ENCODE measurements around the gene NAGK. TPM values are rescaled to one million over a fixed set of nuclear protein-coding genes. Genes with fewer than 3 reads are reported as not detected.
"Not testable (repeated sequence)": the region's sequence is repeated elsewhere in the genome, so short reads cannot be mapped to it uniquely, and the experiment has no call there.

NAGK gene
- total and polyA plus RNA-seq, 11 donors = 38.3 to 143 (median 49.9) TPM

DNA sequence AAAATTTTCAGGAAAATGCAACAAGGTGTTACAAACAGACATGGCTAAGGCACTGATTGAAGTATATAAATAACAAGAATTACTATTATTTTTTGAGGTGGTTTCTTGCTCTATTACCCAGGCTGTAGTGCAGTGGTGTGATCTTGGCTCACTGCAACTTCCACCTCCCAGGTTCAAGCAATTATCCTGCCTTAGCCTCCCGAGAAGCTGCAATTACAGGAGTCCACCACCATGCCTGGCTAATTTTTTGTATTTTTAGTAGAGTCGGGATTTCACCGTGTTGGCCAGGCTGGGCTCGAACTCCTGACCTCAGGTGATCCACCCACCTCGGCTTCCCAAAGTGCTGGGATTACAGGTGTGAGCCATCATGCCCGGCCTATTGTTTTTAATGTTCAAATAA is 38.0 kb downstream of the NAGK start:
- H3K27me3 ChIP-seq; DNase-seq; ATAC-seq; H3K27ac ChIP-seq; H3K4me3 ChIP-seq; H3K9me3 ChIP-seq; H3K4me1 ChIP-seq; intact Hi-C loops (cut with DNase I): not testable (repeated sequence)
- TF ChIP-seq, protein P1, sequence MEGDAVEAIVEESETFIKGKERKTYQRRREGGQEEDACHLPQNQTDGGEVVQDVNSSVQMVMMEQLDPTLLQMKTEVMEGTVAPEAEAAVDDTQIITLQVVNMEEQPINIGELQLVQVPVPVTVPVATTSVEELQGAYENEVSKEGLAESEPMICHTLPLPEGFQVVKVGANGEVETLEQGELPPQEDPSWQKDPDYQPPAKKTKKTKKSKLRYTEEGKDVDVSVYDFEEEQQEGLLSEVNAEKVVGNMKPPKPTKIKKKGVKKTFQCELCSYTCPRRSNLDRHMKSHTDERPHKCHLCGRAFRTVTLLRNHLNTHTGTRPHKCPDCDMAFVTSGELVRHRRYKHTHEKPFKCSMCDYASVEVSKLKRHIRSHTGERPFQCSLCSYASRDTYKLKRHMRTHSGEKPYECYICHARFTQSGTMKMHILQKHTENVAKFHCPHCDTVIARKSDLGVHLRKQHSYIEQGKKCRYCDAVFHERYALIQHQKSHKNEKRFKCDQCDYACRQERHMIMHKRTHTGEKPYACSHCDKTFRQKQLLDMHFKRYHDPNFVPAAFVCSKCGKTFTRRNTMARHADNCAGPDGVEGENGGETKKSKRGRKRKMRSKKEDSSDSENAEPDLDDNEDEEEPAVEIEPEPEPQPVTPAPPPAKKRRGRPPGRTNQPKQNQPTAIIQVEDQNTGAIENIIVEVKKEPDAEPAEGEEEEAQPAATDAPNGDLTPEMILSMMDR (IDR thresholded peaks at IDR 0.05) = peak in 1 of 12 donors; percentile 15
- H3K36me3 ChIP-seq = peaks cover 0 to 44% (median 25%) of the 10 kb centered on the region in 9 donors
- WGBS, 4 donors = 84 to 90% (median 88%) methylated on average over 6 of the region's 6 CpGs

DNA sequence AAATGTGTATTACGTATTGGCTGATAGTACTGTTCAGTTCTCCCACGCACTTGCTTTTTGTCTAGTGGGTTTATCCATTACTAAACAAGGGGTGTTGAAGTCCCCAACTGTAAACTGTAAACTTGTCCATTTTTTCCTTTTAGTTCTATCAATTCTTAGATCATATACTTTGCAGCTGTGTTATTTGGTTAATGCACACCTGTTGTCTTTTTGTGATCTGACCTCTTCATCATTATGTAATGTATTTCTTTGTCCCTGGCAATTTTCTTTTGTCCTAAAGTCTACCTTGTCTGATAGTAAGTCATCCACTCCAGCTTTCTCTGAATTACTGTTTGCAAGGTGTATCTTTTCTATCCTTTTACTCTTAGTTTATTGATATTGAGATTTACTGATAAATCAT is 39.6 kb downstream of the NAGK start:
- H3K36me3 ChIP-seq = peaks cover 0 to 59% (median 30%) of the 10 kb centered on the region in 9 donors
- no peaks in the 10 kb centered on the region for H3K27me3 ChIP-seq
- H3K27ac ChIP-seq = no peak overlapping the region
- H3K9me3 ChIP-seq = no peaks in the 10 kb centered on the region
- TF ChIP-seq POLR2A (IDR thresholded peaks at IDR 0.05) = no peak
- TF ChIP-seq, protein P1 (IDR thresholded peaks at IDR 0.05) = no peak
- H3K4me3 ChIP-seq = no peak overlapping the region
- intact Hi-C loops (cut with DNase I) = no loop called here
- DNase-seq (no peak), ATAC-seq (no peak)
- no peaks in the 10 kb centered on the region for H3K4me1 ChIP-seq
- 90 to 94% (median 91%) methylated on average over 2 of the region's 2 CpGs for WGBS, 4 donors

DNA sequence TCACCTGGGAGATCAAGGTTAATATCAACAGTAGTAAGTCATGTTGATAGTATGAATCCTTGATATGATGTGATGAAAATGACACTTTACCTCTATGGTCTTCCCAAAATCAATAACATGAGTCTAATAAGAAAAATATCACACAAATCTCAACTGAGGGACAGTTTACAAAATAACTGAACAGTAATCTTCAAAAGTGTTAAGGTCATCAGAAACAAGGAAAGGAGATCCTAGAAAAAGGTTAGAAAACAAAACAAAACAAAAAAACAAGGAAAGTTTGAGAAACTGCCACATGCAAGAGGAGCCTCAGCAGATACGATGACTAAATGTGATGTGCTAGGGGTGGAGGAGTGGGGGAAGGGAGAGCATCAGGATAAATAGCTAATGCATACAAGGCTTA is 45.4 kb downstream of the NAGK start:
- no peaks in the 10 kb centered on the region for H3K27me3 ChIP-seq
- no peaks in the 10 kb centered on the region for H3K9me3 ChIP-seq
- DNase-seq (no peak), ATAC-seq (no peak)
- TF ChIP-seq POLR2A (IDR thresholded peaks at IDR 0.05) = no peak
- TF ChIP-seq, protein P1 (IDR thresholded peaks at IDR 0.05) = no peak
- intact Hi-C loops (cut with DNase I) = no loop called here
- H3K27ac ChIP-seq = no peak overlapping the region
- no peak overlapping the region for H3K4me3 ChIP-seq
- WGBS, 4 donors = 82 to 97% (median 92%) methylated on average over 1 of the region's 1 CpG
- H3K4me1 ChIP-seq = no peaks in the 10 kb centered on the region
- peaks cover 0 to 96% (median 60%) of the 10 kb centered on the region in 9 donors for H3K36me3 ChIP-seq

GRCh38 chr2:71117063-71117462 is 48.6 kb downstream of the NAGK start:
- Histone ChIP-seq H3K4me1 (peaks cover 0 to 9% (median 0%) of the 10 kb centered on the region in 12 donors), H3K9me3 (no peaks in the 10 kb centered on the region), H3K4me3 (no peak overlapping the region), H3K36me3 (peaks cover 0 to 96% (median 66%) of the 10 kb centered on the region in 9 donors), H3K27ac (no peak overlapping the region), H3K27me3 (no peaks in the 10 kb centered on the region)
- DNase-seq = no peak
- TF ChIP-seq POLR2A (IDR thresholded peaks at IDR 0.05) = no peak
- TF ChIP-seq, protein P1 (IDR thresholded peaks at IDR 0.05) = no peak
- intact Hi-C loops (cut with DNase I) = no loop called here
- no peak for ATAC-seq
